Small intestine (tissue), 16 donors: ENCODE data around the gene TBC1D8B. TPM values are rescaled to one million over a fixed set of nuclear protein-coding genes. Genes with fewer than 3 reads are reported as not detected.
"Not testable (repeated sequence)": the region's sequence is repeated elsewhere in the genome, so short reads cannot be mapped to it uniquely, and the experiment has no call there.

ENCODE experiments used
- DNase-seq, 2 donors: peaks; one replicate each; pipeline versions ENCODE4 v3.0.0 to v3.0.0-alpha.2; 2013
- FAIRE-seq: peaks from 2 replicates; lab custom pipeline; 2012; peaks lifted over from hg19 to GRCh38; lab: Jason Lieb, UNC
- H3K27ac ChIP-seq, 3 donors: one replicate each; pipeline ENCODE4 v1.5.1; 2013; ENCODE audit warnings: low read length in 2 of 3, mild to moderate bottlenecking in 2 of 3, control low read depth in 1 of 3, inconsistent platforms in 1 of 3, low read depth in 1 of 3, moderate library complexity in 1 of 3
- H3K27me3 ChIP-seq, 3 donors: one replicate each; pipeline ENCODE4 v1.6.1; 2013; ENCODE audit warnings: low read length in 3 of 3, inconsistent platforms in 1 of 3; ENCODE audit not compliant: control insufficient read depth in 3 of 3, insufficient read depth in 3 of 3
- H3K36me3 ChIP-seq, 3 donors: one replicate each; pipeline ENCODE4 v1.6.1; 2013; ENCODE audit warnings: low read length in 3 of 3, inconsistent platforms in 1 of 3, low read depth in 1 of 3, mild to moderate bottlenecking in 1 of 3, moderate library complexity in 1 of 3; ENCODE audit not compliant: control insufficient read depth in 3 of 3, insufficient read depth in 2 of 3
- H3K4me1 ChIP-seq, 3 donors: one replicate each; pipeline ENCODE4 v1.6.1; 2013; ENCODE audit warnings: low read length in 2 of 3, inconsistent platforms in 1 of 3, low read depth in 1 of 3, mild to moderate bottlenecking in 1 of 3, moderate library complexity in 1 of 3; ENCODE audit not compliant: control insufficient read depth in 3 of 3, insufficient read depth in 2 of 3
- H3K4me3 ChIP-seq, 3 donors: one replicate each; pipeline ENCODE4 v1.5.1; 2013; ENCODE audit warnings: low read length in 3 of 3, control low read depth in 1 of 3, inconsistent platforms in 1 of 3, low read depth in 1 of 3, mild to moderate bottlenecking in 1 of 3, moderate library complexity in 1 of 3
- H3K9me3 ChIP-seq, 2 donors: one replicate each; pipeline ENCODE4 v1.6.1; 2013; ENCODE audit warnings: low read depth in 1 of 2, low read length in 1 of 2; ENCODE audit not compliant: control insufficient read depth in 2 of 2, insufficient read depth in 1 of 2
- WGBS, 3 donors: extraction: QIAGEN DNeasy Blood & Tissue Kit; methylation state at CpG; one replicate each; pipeline ENCODE4 v1.1.7; 2013; 5-methylcytosine and 5-hydroxymethylcytosine counted together
- long read RNA-seq, 10 donors: transcript quantifications; one replicate each; lab custom pipeline, GENCODE V29; 2026
- polyA plus RNA-seq, 4 donors: library from polyadenylated mRNA; stranded (reverse) in 3 of 4; unstranded in 1 of 4; fragments of 200-250 nt in 3 of 4; fragments of 120-200 nt in 1 of 4; gene quantifications; one replicate each; pipeline versions ENCODE4 v1.2.1 to v1.2.3, GENCODE V29; 2013
- donor health status: healthy with polysubstance abuse.
- donor health status: control.
- donor health status: control.
- donor health status: Bipolar disorder and iron deficiency.
- donor health status: healthy.

TBC1D8B gene
- 10 to 100 TPM in 1 of 4 donors, 1 to 10 TPM in 3; 3.2 to 17.1 (median 6.2) TPM for polyA plus RNA-seq
- long read RNA-seq, donor 1, full-length matches to known transcripts, result 7 of 7 reads
- long read RNA-seq, donor 1, partial matches to known transcripts, result 0 of 7 reads
- long read RNA-seq, donor 1, other reads (novel, unspliced or antisense), result 0 of 7 reads
- long read RNA-seq, donor 2, full-length matches to known transcripts, result 3 of 3 reads
- long read RNA-seq, donor 2, partial matches to known transcripts, result 0 of 3 reads
- long read RNA-seq, donor 2, other reads (novel, unspliced or antisense), result 0 of 3 reads
- long read RNA-seq, donor 3, full-length matches to known transcripts, result 2 of 2 reads
- long read RNA-seq, donor 3, partial matches to known transcripts, result 0 of 2 reads
- long read RNA-seq, donor 3, other reads (novel, unspliced or antisense), result 0 of 2 reads
- long read RNA-seq, donor 4, result 0 reads
- long read RNA-seq, donor 5, result 0 reads
- long read RNA-seq, donor 6, full-length matches to known transcripts, result 1 of 1 reads
- long read RNA-seq, donor 6, partial matches to known transcripts, result 0 of 1 reads
- long read RNA-seq, donor 6, other reads (novel, unspliced or antisense), result 0 of 1 reads
- long read RNA-seq, donor 7, full-length matches to known transcripts, result 1 of 1 reads
- long read RNA-seq, donor 7, partial matches to known transcripts, result 0 of 1 reads
- long read RNA-seq, donor 7, other reads (novel, unspliced or antisense), result 0 of 1 reads
- long read RNA-seq, donor 8, result 0 reads
- long read RNA-seq, donor 9, result 0 reads
- long read RNA-seq, donor 10, full-length matches to known transcripts, result 2 of 2 reads
- long read RNA-seq, donor 10, partial matches to known transcripts, result 0 of 2 reads
- long read RNA-seq, donor 10, other reads (novel, unspliced or antisense), result 0 of 2 reads

GRCh38 chrX:106802388-106803275 lies at the start of gene TBC1D8B:
TBC1D8B (plus strand) TSS chrX:106802673; CDS start chrX:106802854, 181 bp downstream.
- DNase-seq (peak; percentile 90 to 91), FAIRE-seq (no peak)
- peak within 1 kb of the TSS; percentile 42 to 88 (median 68) for H3K27ac ChIP-seq
- WGBS, 3 donors, result 1 to 23% (median 6%) methylated on average over 36 of the region's 36 CpGs
- peaks cover 0 to 4% (median 0%) of the 10 kb centered on the region in 3 donors for H3K4me1 ChIP-seq
- H3K27me3 ChIP-seq, result no peaks in the 10 kb centered on the region
- no peaks in the 10 kb centered on the region for H3K9me3 ChIP-seq
- no peaks in the 10 kb centered on the region for H3K36me3 ChIP-seq
- H3K4me3 ChIP-seq, result peak within 1 kb of the TSS in 2 of 3 donors; percentile 45 to 86

- FAIRE-seq, H3K9me3 ChIP-seq, H3K4me1 ChIP-seq, H3K27ac ChIP-seq, H3K36me3 ChIP-seq, H3K27me3 ChIP-seq, DNase-seq, H3K4me3 ChIP-seq: not testable (repeated sequence)
- WGBS, 3 donors, result 62 to 87% (median 81%) methylated on average over 1 of the region's 1 CpG
Measured at GRCh38 chrX:106769288-106769687, 33.2 kb upstream of the TBC1D8B start.

- H3K4me1 ChIP-seq, result peaks cover 0 to 10% (median 0%) of the 10 kb centered on the region in 3 donors
- no peaks in the 10 kb centered on the region for H3K9me3 ChIP-seq
- no peaks in the 10 kb centered on the region for H3K27me3 ChIP-seq
- WGBS, 3 donors, result 18 to 50% (median 23%) methylated on average over 2 of the region's 2 CpGs
- FAIRE-seq (peak; percentile 30), DNase-seq (peak; percentile 21 to 46)
- H3K27ac ChIP-seq, result peak overlapping the region in 1 of 3 donors; percentile 7
- H3K4me3 ChIP-seq, result no peak overlapping the region
- H3K36me3 ChIP-seq, result peaks cover 0 to 2% (median 0%) of the 10 kb centered on the region in 3 donors
Measured at GRCh38 chrX:106774981-106775380, 27.5 kb upstream of the TBC1D8B start.

GRCh38 chrX:106780264-106780663 lies 22.2 kb upstream of the TBC1D8B start:
- H3K4me1 ChIP-seq, result peaks cover 0 to 16% (median 0%) of the 10 kb centered on the region in 3 donors
- peaks cover 0 to 5% (median 0%) of the 10 kb centered on the region in 3 donors for H3K36me3 ChIP-seq
- no peak for DNase-seq
- no peaks in the 10 kb centered on the region for H3K9me3 ChIP-seq
- WGBS, 3 donors, result 6 to 43% (median 7%) methylated on average over 2 of the region's 2 CpGs
- H3K4me3 ChIP-seq, result no peak overlapping the region
- peak overlapping the region in 2 of 3 donors; percentile 50 to 85 for H3K27ac ChIP-seq
- peak; percentile 33 for FAIRE-seq
- H3K27me3 ChIP-seq, result no peaks in the 10 kb centered on the region

GRCh38 chrX:106780664-106781377 lies 21.7 kb upstream of the TBC1D8B start:
- DNase-seq, result peak; percentile 77 to 87
- FAIRE-seq, result peak; percentile 96
- Histone ChIP-seq H3K4me1 (peaks cover 0 to 16% (median 0%) of the 10 kb centered on the region in 3 donors), H3K27ac (peak overlapping the region in 2 of 3 donors; percentile 50 to 85), H3K9me3 (no peaks in the 10 kb centered on the region), H3K36me3 (peaks cover 0 to 5% (median 0%) of the 10 kb centered on the region in 3 donors), H3K4me3 (no peak overlapping the region), H3K27me3 (no peaks in the 10 kb centered on the region)
- WGBS, 3 donors, result 7 to 41% (median 8%) methylated on average over 1 of the region's 1 CpG

GRCh38 chrX:106783716-106784115 lies 18.8 kb upstream of the TBC1D8B start:
- H3K27me3 ChIP-seq, result no peaks in the 10 kb centered on the region
- H3K4me1 ChIP-seq, result peaks cover 0 to 16% (median 0%) of the 10 kb centered on the region in 3 donors
- 45 to 80% (median 64%) methylated on average over 7 of the region's 7 CpGs for WGBS, 3 donors
- no peak for DNase-seq
- peaks cover 0 to 2% (median 0%) of the 10 kb centered on the region in 3 donors for H3K36me3 ChIP-seq
- FAIRE-seq, result no peak
- no peak overlapping the region for H3K4me3 ChIP-seq
- no peak overlapping the region for H3K27ac ChIP-seq
- no peaks in the 10 kb centered on the region for H3K9me3 ChIP-seq

- Histone ChIP-seq H3K27me3 (no peaks in the 10 kb centered on the region), H3K4me3 (no peak overlapping the region), H3K4me1 (peaks cover 0 to 4% (median 0%) of the 10 kb centered on the region in 3 donors), H3K36me3 (no peaks in the 10 kb centered on the region), H3K9me3 (no peaks in the 10 kb centered on the region), H3K27ac (no peak overlapping the region)
- FAIRE-seq, result no peak
- peak in 1 of 2 donors; percentile 17 for DNase-seq
- WGBS, 3 donors, result 0% methylated on average over 1 of the region's 1 CpG
Measured at GRCh38 chrX:106791495-106791894, 11.0 kb upstream of the TBC1D8B start.
